Measurements from ENCODE around the gene C9orf57. TPM values are rescaled to one million over a fixed set of nuclear protein-coding genes. Genes with fewer than 3 reads are reported as not detected.

The C9orf57 gene
- total RNA-seq, 2 donors from 2014 or later: not detected

GRCh38 chr9:72005451-72005850 is 55.0 kb downstream of the C9orf57 start:
- TF ChIP-seq POLR2AphosphoS5 (IDR thresholded peaks at IDR 0.05): no peak
- TF ChIP-seq POLR2A (IDR thresholded peaks at IDR 0.05): no peak
- TF ChIP-seq CTCF (IDR thresholded peaks at IDR 0.05): no peak

More at GRCh38 chr9:72005451-72005850, 55.0 kb downstream of the C9orf57 start:
- H3K4me3 ChIP-seq: no peak overlapping the region
- H3K27me3 ChIP-seq (replicated peaks; ENCODE audit: insufficient read depth): no peaks in the 10 kb centered on the region
- no peaks in the 10 kb centered on the region for H3K4me1 ChIP-seq (replicated peaks)
- H3K36me3 ChIP-seq: no peaks in the 10 kb centered on the region
- no peak for DNase-seq (ENCODE audit: low spot score)
- intact Hi-C loops (cut with DNase I): no loop called here
- H3K27ac ChIP-seq: no peak overlapping the region
- no peaks in the 10 kb centered on the region for H3K9me3 ChIP-seq

Small RNAs within 50 kb of the gene (small RNA-seq; reads per million reads assigned to genes)
- 0 reads per million in 2 donors for gene HSPB1P1

Other genes with a start within 250 kb of the C9orf57 start
- gene ABHD17B, start 149.4 kb downstream of the C9orf57 start, total RNA-seq: 10 to 100 TPM; 31.6 to 42.4 TPM
- gene C9orf85, start 149.0 kb downstream of the C9orf57 start, total RNA-seq: 10 to 100 TPM; 20.1 to 21.4 TPM
- gene GDA, start 88.8 kb upstream of the C9orf57 start, total RNA-seq: 1 to 10 TPM in 1 of 2 donors, not detected in 1; 1.9 TPM